Sigmoid colon (tissue), 3 donors: Measurements from ENCODE around the gene PTPN13.
"Not testable (repeated sequence)": the region's sequence is repeated elsewhere in the genome, so short reads cannot be mapped to it uniquely, and the experiment has no call there.

ENCODE experiments used
- POLR2A ChIP-seq, 2 donors: fragments of 450-650 bp; IDR thresholded peaks; one replicate each; pipeline ENCODE4 v1.6.1; 2016; ENCODE audit warnings: antibody characterized with exemption in 2 of 2, mild to moderate bottlenecking in 2 of 2, moderate library complexity in 2 of 2
- TF ChIP-seq, protein P1 (sequence below), 4 experiments: fragments of 450-650 bp in 3 of 4; fragments of 200-600 bp in 1 of 4; IDR thresholded peaks; one replicate each; pipeline ENCODE4 v1.5.1; 2016 to 2019; ENCODE audit warnings: antibody characterized with exemption in 4 of 4, mild to moderate bottlenecking in 3 of 4, moderate library complexity in 2 of 4

DNA sequence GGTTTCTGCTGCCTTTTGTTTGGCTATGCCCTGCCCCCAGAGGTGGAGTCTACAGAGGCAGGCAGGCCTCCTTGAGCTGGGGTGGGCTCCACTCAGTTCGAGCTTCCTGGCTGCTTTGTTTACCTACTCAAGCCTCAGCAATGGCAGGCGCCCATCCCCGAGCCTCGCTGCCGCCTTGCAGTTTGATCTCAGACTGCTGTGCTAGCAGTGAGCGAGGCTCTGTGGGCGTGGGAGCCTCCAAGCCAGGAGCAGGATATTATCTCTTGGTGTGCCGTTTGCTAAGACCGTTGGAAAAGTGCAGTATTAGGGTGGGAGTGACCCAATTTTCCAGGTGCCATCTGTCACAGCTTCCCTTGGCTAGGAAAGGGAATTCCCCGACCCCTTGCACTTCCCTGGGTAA is 62.7 kb downstream of the PTPN13 start:
- TF ChIP-seq, protein P1, sequence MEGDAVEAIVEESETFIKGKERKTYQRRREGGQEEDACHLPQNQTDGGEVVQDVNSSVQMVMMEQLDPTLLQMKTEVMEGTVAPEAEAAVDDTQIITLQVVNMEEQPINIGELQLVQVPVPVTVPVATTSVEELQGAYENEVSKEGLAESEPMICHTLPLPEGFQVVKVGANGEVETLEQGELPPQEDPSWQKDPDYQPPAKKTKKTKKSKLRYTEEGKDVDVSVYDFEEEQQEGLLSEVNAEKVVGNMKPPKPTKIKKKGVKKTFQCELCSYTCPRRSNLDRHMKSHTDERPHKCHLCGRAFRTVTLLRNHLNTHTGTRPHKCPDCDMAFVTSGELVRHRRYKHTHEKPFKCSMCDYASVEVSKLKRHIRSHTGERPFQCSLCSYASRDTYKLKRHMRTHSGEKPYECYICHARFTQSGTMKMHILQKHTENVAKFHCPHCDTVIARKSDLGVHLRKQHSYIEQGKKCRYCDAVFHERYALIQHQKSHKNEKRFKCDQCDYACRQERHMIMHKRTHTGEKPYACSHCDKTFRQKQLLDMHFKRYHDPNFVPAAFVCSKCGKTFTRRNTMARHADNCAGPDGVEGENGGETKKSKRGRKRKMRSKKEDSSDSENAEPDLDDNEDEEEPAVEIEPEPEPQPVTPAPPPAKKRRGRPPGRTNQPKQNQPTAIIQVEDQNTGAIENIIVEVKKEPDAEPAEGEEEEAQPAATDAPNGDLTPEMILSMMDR (IDR thresholded peaks at IDR 0.05) = not testable (repeated sequence)
- TF ChIP-seq POLR2A (IDR thresholded peaks at IDR 0.05) = not testable (repeated sequence)
